22Rv1 (cell line): Measurements from ENCODE around the gene PNMA1.

Source experiments
- ZFX ChIP-seq: fragments of 450-650 bp; IDR thresholded peaks from 2 replicates; pipeline ENCODE4 v1.6.1; 2017; ENCODE audit warnings: antibody characterized with exemption, borderline replicate concordance
- TF ChIP-seq, protein P1 (sequence below): fragments of 450-650 bp; IDR thresholded peaks from 2 replicates; pipeline ENCODE4 v1.5.1; 2017; ENCODE audit warnings: mild to moderate bottlenecking

DNA sequence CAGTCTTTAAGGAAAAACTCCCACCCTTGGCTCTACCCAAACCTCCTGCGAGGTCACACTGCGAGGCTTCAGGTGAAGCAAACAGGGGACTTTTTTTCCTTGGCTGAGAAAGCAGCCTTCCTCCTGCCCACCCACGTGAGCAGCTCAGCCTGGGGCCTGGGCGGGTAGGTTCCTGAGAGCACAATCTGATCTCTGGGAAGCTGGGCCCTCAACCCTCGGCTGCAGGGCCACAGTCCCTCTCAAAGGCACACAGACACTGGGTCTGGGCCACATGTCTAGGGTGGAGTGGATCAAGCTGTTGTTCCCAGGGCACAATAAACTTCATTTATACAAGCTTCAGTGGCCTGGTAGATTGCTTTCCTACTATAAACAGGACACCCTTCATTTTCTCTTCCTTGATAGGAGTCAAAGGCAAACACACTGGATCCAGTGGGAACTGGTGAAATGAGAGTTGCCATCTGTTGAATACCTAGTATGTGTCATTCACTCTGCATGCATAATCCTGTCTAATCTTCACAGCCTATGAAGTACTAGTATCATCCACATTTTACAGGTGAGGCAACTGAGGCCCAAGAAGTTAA, 41.3 kb upstream of the PNMA1 start:
- TF ChIP-seq, protein P1, sequence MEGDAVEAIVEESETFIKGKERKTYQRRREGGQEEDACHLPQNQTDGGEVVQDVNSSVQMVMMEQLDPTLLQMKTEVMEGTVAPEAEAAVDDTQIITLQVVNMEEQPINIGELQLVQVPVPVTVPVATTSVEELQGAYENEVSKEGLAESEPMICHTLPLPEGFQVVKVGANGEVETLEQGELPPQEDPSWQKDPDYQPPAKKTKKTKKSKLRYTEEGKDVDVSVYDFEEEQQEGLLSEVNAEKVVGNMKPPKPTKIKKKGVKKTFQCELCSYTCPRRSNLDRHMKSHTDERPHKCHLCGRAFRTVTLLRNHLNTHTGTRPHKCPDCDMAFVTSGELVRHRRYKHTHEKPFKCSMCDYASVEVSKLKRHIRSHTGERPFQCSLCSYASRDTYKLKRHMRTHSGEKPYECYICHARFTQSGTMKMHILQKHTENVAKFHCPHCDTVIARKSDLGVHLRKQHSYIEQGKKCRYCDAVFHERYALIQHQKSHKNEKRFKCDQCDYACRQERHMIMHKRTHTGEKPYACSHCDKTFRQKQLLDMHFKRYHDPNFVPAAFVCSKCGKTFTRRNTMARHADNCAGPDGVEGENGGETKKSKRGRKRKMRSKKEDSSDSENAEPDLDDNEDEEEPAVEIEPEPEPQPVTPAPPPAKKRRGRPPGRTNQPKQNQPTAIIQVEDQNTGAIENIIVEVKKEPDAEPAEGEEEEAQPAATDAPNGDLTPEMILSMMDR, result no peak
- TF ChIP-seq ZFX, result no peak
